NCI-H1417 (cell line): ENCODE results near the gene IFIT1B.
"Not testable (repeated sequence)": the region's sequence is repeated elsewhere in the genome, so short reads cannot be mapped to it uniquely, and the experiment has no call there.

ENCODE experiments used
- DNase-seq, 3 experiments: peaks; one replicate each; lab custom pipeline; 2025; lab: John Stamatoyannopoulos, UW

IFIT1B gene

GRCh38 chr10:89382757-89383156 is 4.9 kb downstream of the IFIT1B start:
- DNase-seq: no peak

- DNase-seq: no peak
Measured at GRCh38 chr10:89384474-89385340, 6.9 kb downstream of the IFIT1B start.

- no peak for DNase-seq
Measured at GRCh38 chr10:89388806-89389205, 10.9 kb downstream of the IFIT1B start.

- peak in 2 of 3 experiments; percentile 1 to 4 for DNase-seq
Measured at GRCh38 chr10:89389254-89389653, 11.4 kb downstream of the IFIT1B start.

- DNase-seq: peak in 2 of 3 experiments; percentile 3 to 4
Measured at GRCh38 chr10:89390476-89391225, 12.8 kb downstream of the IFIT1B start.

DNA sequence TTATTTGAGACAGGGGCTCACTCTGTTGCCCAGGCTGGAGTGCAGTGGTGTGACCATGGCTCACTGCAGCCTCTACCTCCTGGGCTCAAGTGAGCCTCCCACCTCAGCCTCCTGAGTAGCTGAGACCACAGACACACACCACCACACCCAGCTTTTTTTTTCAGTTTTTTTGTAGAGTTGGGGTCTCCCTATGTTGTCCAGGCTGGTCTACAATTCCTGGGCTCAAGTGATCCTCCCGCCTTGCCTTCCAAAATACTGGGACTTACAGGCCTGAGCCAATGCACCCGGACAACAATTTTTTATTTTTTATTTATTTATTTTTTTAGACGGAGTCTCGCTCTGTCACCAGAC is 13.3 kb downstream of the IFIT1B start:
- DNase-seq: not testable (repeated sequence)

DNA sequence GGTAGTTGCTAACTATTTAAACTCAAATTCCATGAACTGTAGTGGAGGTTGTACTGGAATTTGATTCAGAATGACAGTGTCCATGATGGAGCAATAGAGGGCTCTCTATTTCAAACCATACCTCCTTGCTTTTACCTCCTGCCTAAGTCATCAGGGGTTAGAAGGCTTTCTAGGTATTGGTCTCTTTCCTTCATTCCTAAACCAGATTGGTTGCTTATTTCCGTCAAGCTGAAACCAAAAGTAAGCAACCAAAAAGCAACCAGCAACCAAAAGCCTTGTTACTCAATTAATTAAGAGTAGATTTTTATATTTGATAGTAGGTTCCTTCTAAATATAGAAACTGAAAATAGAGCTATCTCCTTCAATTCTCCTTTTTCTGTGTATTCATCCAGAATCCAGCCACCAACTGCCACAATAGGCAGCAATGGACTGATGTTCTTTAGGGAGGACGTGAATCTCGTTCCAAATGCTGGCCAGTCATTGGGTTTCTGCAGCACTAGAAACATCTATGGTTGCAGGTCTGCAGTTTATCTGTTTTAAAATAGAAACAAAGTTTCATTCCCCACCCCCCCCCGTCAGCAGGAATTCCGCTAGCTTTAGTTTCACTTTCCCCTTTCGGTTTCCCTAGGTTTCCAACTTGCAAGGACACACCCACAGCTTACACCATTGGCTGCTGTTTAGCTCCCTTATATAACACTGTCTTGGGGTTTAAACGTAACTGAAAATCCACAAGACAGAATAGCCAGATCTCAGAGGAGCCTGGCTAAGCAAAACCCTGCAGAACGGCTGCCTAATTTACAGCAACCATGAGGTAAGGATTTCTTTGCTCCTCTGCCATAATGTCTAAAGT is 14.3 kb downstream of the IFIT1B start, which contains the start of gene IFIT1:
TSS of gene IFIT1 (plus strand) at position 717 of the 850 bp plus-strand sequence. CDS start at position 807, 90 bp downstream.
- DNase-seq: peak; percentile 13 to 44 (median 18)

DNA sequence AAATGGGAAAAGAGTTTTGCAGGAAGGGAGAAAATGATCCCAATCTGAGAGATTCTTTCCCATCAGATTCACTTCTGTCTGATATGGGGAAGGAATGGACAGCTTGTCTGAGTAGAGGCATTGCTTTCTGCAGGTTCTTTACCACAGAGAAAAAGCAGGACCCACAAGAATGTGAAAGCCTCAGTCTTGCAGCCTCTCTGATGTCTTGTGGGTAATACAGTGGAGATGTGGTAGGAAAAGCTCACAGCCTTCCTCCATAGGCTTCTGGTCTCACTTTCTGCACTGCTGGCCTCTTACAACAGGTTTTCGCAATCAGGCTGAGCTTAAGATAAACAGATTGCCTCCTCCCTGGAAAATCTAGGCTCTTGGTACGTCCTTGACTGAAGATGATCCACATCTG is 15.1 kb downstream of the IFIT1B start:
- DNase-seq: no peak

DNA sequence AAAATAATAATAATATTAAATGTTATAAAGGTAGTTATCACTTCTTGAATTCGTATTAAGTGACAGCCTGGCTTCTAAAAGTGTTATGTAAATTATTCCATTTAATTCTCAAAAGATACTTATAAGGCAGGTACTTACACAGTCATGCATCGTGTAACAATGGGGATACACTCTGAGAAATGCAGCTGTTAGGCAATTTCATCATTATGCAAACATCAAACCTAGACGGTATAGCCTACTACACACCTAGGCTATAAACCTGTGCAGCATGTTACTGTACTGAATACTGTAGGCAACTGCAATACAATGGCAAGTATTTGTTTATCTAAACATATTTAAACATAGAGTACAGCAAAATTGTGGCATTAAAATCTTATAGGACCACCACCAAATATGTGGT is 16.0 kb downstream of the IFIT1B start:
- DNase-seq: peak in 2 of 3 experiments; percentile 2 to 27

DNA sequence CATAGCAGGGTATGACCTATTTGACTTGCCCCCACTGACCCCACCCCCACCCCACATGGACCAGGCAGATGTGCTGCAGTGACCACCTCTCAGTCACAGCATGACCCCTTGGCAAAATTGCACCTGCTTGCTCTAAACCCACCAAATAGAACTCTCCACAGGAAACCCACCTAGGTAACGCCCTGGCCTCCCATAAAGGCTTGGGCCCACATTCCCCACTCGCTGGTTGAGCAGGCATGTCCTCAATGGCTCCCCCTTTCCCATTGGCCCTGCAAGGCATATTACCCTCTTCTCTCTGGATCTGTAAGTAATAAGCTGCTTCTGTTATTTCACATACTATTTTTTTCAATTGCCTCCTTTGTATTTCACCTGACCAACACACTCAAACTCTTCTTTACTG is 17.3 kb downstream of the IFIT1B start:
- DNase-seq: no peak

DNA sequence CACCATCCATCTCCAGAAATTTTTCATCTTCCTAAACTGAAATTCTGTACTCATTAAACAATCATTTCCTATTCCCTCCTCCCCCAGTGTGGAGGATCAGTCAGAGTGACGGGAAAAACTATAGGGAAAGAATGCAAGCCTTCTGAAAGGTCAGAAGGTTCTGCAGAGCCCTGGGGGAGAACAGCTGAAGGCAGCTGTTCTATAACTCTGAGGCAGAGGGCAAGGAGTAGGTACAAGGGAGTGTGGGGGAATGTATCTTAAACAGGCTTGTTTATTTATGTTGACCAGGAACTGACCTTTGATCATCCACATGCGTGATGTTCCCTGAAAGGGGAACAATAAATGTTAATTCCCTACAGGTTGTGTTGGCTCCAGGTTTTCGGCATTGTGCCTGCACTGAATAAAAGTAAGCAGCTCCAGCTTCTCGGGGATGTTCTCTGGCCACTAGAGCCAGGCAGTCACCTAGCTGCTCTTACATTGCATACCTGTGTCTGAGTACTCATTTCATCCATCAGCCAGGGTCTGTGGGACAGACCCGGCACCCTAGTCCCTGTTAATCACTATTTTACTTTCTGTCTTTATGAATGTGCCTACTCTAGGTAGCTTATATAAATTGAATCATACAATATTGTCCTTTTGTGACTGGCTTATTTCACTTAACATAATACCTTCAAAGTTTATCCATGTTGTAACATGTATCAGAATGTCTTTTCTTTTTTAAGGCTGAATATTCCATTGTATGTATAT is 20.3 kb downstream of the IFIT1B start:
- no peak for DNase-seq

- DNase-seq: no peak
Measured at GRCh38 chr10:89399956-89400355, 22.1 kb downstream of the IFIT1B start.

- DNase-seq: no peak
Measured at GRCh38 chr10:89403043-89403442, 25.2 kb downstream of the IFIT1B start.

GRCh38 chr10:89404104-89405047 is 26.5 kb downstream of the IFIT1B start:
- DNase-seq: no peak

- not testable (repeated sequence) for DNase-seq
Measured at GRCh38 chr10:89406178-89406577, 28.3 kb downstream of the IFIT1B start.

DNA sequence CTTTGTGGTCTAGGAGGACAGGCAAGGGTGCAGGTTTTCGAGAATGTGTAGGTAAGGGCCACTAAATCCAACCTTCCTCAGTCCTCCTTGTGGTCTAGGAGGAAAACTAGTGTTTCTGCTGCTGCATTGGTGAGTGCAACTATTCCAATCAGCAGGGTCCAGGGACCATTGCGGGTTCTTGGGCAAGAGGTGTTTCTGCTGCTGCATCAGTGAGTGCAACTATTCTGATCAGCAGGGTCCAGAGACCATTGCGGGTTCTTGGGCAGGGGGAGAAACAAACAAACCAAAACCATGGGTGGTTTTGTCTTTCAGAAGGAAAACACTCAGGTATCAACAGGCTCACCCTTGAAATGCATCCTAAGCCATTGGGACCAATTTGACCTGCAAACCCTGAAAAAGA is 29.9 kb downstream of the IFIT1B start:
- DNase-seq: not testable (repeated sequence)

- not testable (repeated sequence) for DNase-seq
Measured at GRCh38 chr10:89409282-89409681, 31.4 kb downstream of the IFIT1B start.

GRCh38 chr10:89410551-89410950 is 32.7 kb downstream of the IFIT1B start:
- not testable (repeated sequence) for DNase-seq

DNA sequence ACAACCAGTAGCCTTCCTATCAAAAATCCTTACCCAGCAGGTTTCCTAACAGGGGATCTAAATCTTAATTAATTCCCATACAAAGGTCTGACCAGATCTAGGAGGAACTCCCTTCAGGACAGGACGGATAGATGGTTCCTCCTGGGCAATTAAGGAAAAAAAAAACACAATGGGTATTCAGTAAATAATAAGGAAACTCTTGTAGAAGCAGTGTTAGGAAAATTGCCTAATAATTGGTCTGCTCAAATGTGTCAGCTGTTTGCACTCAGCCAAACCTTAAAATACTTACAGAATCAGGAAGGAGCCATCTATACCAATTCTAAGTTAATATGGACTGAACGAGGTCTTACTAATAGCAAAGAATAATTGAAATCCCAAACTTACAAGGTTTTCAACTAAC is 33.3 kb downstream of the IFIT1B start:
- peak in 1 of 3 experiments; percentile 17 for DNase-seq

DNA sequence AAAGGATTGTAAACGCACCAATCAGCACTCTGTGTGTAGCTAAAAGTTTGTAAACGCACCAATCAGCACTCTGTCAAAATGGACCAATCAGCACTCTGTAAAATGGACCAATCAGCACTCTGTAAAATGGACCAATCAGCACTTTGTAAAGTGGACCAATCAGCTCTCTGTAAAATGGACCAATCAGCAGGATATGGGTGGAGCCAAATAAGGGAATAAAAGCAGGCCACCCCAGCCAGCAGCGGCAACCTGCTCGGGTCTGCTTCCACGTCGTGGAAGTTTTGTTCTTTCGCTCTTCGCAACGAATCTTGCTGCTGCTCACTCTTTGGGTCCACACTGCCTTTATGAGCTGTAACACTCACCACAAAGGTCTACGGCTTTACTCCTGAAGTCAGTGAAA is 34.4 kb downstream of the IFIT1B start:
- DNase-seq: not testable (repeated sequence)
